ENCODE measurements around the gene PCA3.

Gene PCA3

GRCh38 chr9:76761448-76761847, 2.8 kb upstream of the PCA3 start:
- in situ Hi-C loops (cut with MboI; ENCODE audit: low pct_unique_long_range_greater_than_20kb, low sequenced_read_pairs, unreplicated experiment), result no loop called here
- DNase-seq (ENCODE audit: low spot score), result no peak
- peak; percentile 36 for TF ChIP-seq CTCF (IDR thresholded peaks at IDR 0.05; ENCODE audit: extremely low read depth, insufficient read depth, missing control alignments)

DNA sequence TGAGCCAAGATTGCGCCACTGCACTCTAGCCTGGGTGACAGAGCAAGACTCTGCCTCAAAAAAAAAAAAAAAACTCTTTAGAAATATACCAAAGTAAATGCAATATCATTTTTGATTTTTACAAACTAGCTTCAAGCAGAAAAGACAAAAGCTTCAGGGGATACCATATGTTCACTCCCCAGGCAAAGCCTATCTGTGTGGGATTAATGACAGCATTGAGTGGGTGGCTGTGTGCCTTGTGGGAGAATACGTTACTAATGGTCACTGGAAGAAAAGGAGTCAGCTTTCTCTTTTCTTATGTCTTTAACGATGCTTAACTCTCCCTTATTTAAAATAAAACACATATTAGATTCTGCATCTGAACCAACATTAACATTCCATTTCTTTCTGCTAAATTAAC, 1.9 kb downstream of the PCA3 start:
- no peak for TF ChIP-seq CTCF (IDR thresholded peaks at IDR 0.05; ENCODE audit: extremely low read depth, insufficient read depth, missing control alignments)
- DNase-seq (ENCODE audit: low spot score), result no peak
- in situ Hi-C loops (cut with MboI; ENCODE audit: low pct_unique_long_range_greater_than_20kb, low sequenced_read_pairs, unreplicated experiment), result no loop called here

- in situ Hi-C loops (cut with MboI; ENCODE audit: low pct_unique_long_range_greater_than_20kb, low sequenced_read_pairs, unreplicated experiment), result no loop called here
- no peak for TF ChIP-seq CTCF (IDR thresholded peaks at IDR 0.05; ENCODE audit: extremely low read depth, insufficient read depth, missing control alignments)
Measured at GRCh38 chr9:76772686-76773445, 8.6 kb downstream of the PCA3 start.

GRCh38 chr9:76784881-76785280, 20.6 kb downstream of the PCA3 start:
- in situ Hi-C loops (cut with MboI; ENCODE audit: low pct_unique_long_range_greater_than_20kb, low sequenced_read_pairs, unreplicated experiment), result no loop called here
- no peak for TF ChIP-seq CTCF (IDR thresholded peaks at IDR 0.05; ENCODE audit: extremely low read depth, insufficient read depth, missing control alignments)
- no peak for DNase-seq (ENCODE audit: low spot score)

More at GRCh38 chr9:76772686-76773445, 8.6 kb downstream of the PCA3 start:
- DNase-seq (ENCODE audit: low spot score), result no peak

DNA sequence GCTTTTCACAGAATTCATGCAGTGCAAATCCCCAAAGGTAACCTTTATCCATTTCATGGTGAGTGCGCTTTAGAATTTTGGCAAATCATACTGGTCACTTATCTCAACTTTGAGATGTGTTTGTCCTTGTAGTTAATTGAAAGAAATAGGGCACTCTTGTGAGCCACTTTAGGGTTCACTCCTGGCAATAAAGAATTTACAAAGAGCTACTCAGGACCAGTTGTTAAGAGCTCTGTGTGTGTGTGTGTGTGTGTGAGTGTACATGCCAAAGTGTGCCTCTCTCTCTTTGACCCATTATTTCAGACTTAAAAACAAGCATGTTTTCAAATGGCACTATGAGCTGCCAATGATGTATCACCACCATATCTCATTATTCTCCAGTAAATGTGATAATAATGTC, 21.3 kb downstream of the PCA3 start:
- DNase-seq (ENCODE audit: low spot score), result no peak
- in situ Hi-C loops (cut with MboI; ENCODE audit: low pct_unique_long_range_greater_than_20kb, low sequenced_read_pairs, unreplicated experiment), result no loop called here
- no peak for TF ChIP-seq CTCF (IDR thresholded peaks at IDR 0.05; ENCODE audit: extremely low read depth, insufficient read depth, missing control alignments)

DNA sequence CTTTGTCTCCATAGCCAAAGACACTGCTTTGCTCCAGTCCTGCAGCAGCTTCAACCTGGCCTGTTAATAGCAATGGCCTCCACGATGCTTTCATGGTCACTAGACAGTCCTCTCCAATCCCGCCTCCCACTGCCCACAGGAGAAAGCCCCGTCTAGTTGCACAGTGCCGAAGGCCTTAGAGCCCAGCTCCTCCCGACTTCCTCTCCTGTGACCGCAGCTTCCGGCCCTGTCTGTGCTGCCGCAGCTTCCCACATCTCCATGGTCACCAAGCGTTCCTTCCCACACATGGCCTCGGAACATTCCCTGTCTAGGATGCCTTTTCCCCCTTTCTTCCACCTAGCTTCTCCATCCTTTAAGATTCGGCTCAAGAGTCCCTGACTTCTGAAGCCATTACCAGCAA, 23.4 kb downstream of the PCA3 start:
- no peak for TF ChIP-seq CTCF (IDR thresholded peaks at IDR 0.05; ENCODE audit: extremely low read depth, insufficient read depth, missing control alignments)
- DNase-seq (ENCODE audit: low spot score), result no peak
- in situ Hi-C loops (cut with MboI; ENCODE audit: low pct_unique_long_range_greater_than_20kb, low sequenced_read_pairs, unreplicated experiment), result no loop called here
